Measurements from ENCODE around the gene MYO3B.

- TF ChIP-seq POLR2AphosphoS5 (IDR thresholded peaks at IDR 0.05) (no peak), CTCF (IDR thresholded peaks at IDR 0.05) (no peak)
These were observed 400.7 kb downstream of the MYO3B start for GRCh38 chr2:170578606-170579005.
